Measurements from ENCODE around the gene RNF115. TPM values are rescaled to one million over a fixed set of nuclear protein-coding genes. Genes with fewer than 3 reads are reported as not detected.

The RNF115 gene
- total and polyA plus RNA-seq, 2 of the 4 experiments (the other 2 are of a cell fraction): 13.5 to 22.9 TPM

GRCh38 chr1:145857170-145857569, 33.3 kb upstream of the RNF115 start:
- Histone ChIP-seq H2AK9ac (replicated peaks; ENCODE audit: low read depth, low read length, poor library complexity) (peak overlapping the region; percentile 23), H3K56ac (ENCODE audit: extremely low read depth, insufficient read depth, low read length) (no peak overlapping the region), H3K79me1 (ENCODE audit: low read depth in 1 of 2, low read length in 2 of 2) (peaks cover 19 to 54% of the 10 kb centered on the region in 2 experiments), H3K9me3 (ENCODE audit: control insufficient read depth, insufficient read depth, low read length) (no peaks in the 10 kb centered on the region), H2BK120ac (ENCODE audit: low read depth, low read length) (no peak overlapping the region), H3K27ac (ENCODE audit: insufficient read depth, low read length) (no peak overlapping the region), H2AFZ (replicated peaks; ENCODE audit: low read length, poor library complexity) (no peak overlapping the region), H3K23ac (ENCODE audit: low read depth, low read length) (0 out of 2 replicates have a peak overlapping the region, but pooled peaks have one; percentile 11), H2AK5ac (ENCODE audit: low read depth, low read length) (no peak overlapping the region), H3K14ac (replicated peaks; ENCODE audit: low read depth, low read length) (no peak overlapping the region), H2BK5ac (ENCODE audit: low read depth, low read length, poor library complexity, severe bottlenecking) (no peak overlapping the region), H4K5ac (ENCODE audit: low read depth, low read length) (no peak overlapping the region), H3K36me3 (ENCODE audit: control insufficient read depth, insufficient read depth, low read length) (peaks cover 37% of the 10 kb centered on the region), H3K18ac (ENCODE audit: low read depth, low read length) (no peak overlapping the region), H4K8ac (ENCODE audit: low read depth in 2 of 2, low read length in 2 of 2) (no peak overlapping the region), H3K27me3 (ENCODE audit: control insufficient read depth, insufficient read depth, low read length) (no peaks in the 10 kb centered on the region), H3K4me3 (ENCODE audit: insufficient read depth, low read depth, low read length) (no peak overlapping the region), H3K4me1 (ENCODE audit: control insufficient read depth, insufficient read depth, low read length) (peaks cover 3% of the 10 kb centered on the region), H3K4ac (ENCODE audit: low read depth, low read length) (no peak overlapping the region), H2BK15ac (ENCODE audit: low read depth, low read length) (no peak overlapping the region), H3K4me2 (ENCODE audit: low read depth, low read length) (no peak overlapping the region), H4K91ac (ENCODE audit: insufficient read depth, low read depth, low read length) (no peak overlapping the region), H3K9me1 (ENCODE audit: insufficient read depth, low read length) (peaks cover 16% of the 10 kb centered on the region), H4K20me1 (ENCODE audit: insufficient read depth, low read length) (peaks cover 16% of the 10 kb centered on the region; the same call in 1 of the 2 replicates), H3K9ac (ENCODE audit: low read depth, low read length) (no peak overlapping the region), H2BK20ac (ENCODE audit: low read depth, low read length) (no peak overlapping the region)
- dilution Hi-C loops (cut with HindIII; ENCODE audit: low sequenced_read_pairs, unreplicated experiment): no loop called here
- CTCF ChIA-PET: interaction anchor here (1.4 kb wide), 1 partner anchor 11 kb away, joined by 3 read pairs; no protein-coding TSS in a partner anchor
- POLR2A ChIA-PET (ENCODE audit: unreplicated experiment): no interaction called here
- intact Hi-C loops (cut with micrococcal nuclease): loop anchor here (5.0 kb wide), 1 partner anchor 100 kb away; the partner anchor contains the start of gene LIX1L
- no peak for ATAC-seq (ENCODE audit: low read depth)
- in situ Hi-C loops (cut with MboI; ENCODE audit: low sequenced_read_pairs): no loop called here
- WGBS, 2 experiments (ENCODE audit: extremely low coverage in 2 of 2, insufficient read length in 1 of 2): no CpG with 5 or more reads among the region's 4 CpGs
- BruUV-seq (replicated peaks): no TSS peak
- TF ChIP-seq RCOR1 (IDR thresholded peaks at IDR 0.05; ENCODE audit: insufficient replicate concordance, low read length): no peak
- no peak for TF ChIP-seq RFX5 (IDR thresholded peaks at IDR 0.05; ENCODE audit: low read depth, low read length)
- no peak for TF ChIP-seq ELK1 (IDR thresholded peaks at IDR 0.05; ENCODE audit: borderline replicate concordance, low read depth, low read length)
- no peak for TF ChIP-seq BHLHE40 (IDR thresholded peaks at IDR 0.05; ENCODE audit: low read depth, low read length)
- TF ChIP-seq CTCF (conservative IDR thresholded peaks at IDR 0.05; ENCODE audit: low read depth, low read length): no peak
- no peak for TF ChIP-seq MAFK (IDR thresholded peaks at IDR 0.05; ENCODE audit: low read depth, low read length)
- no peak for TF ChIP-seq NFE2L2 (IDR thresholded peaks at IDR 0.05; ENCODE audit: low read depth, low read length)
- TF ChIP-seq CHD1 (IDR thresholded peaks at IDR 0.05; ENCODE audit: low read depth, low read length): no peak
- TF ChIP-seq CEBPB (IDR thresholded peaks at IDR 0.05; ENCODE audit: low read depth, low read length): no peak
- DNase-seq: no peak

Measured in IMR-90 (cell line).